D721Med (cell line): ENCODE results near the gene NOX3.
A peak's percentile ranks its signal among the peaks of the same experiment; 100 is the strongest.

Experiments
- DNase-seq: peaks from one replicate; pipeline ENCODE4 v3.0.0; 2011; ENCODE audit warnings: low spot score; ENCODE audit not compliant: insufficient read length
- FAIRE-seq: peaks from 2 replicates; lab custom pipeline; 2011; peaks lifted over from hg19 to GRCh38; lab: Jason Lieb, UNC
- CTCF ChIP-seq: IDR thresholded peaks from 2 replicates; pipeline ENCODE4 v1.5.1; 2012; ENCODE audit warnings: mild to moderate bottlenecking, control low read depth; ENCODE audit not compliant: insufficient read depth; ENCODE audit errors: missing control alignments

The NOX3 gene

GRCh38 chr6:155395339-155395738, 60.3 kb downstream of the NOX3 start:
- no peak for FAIRE-seq
- no peak for TF ChIP-seq CTCF
- DNase-seq, result no peak

DNA sequence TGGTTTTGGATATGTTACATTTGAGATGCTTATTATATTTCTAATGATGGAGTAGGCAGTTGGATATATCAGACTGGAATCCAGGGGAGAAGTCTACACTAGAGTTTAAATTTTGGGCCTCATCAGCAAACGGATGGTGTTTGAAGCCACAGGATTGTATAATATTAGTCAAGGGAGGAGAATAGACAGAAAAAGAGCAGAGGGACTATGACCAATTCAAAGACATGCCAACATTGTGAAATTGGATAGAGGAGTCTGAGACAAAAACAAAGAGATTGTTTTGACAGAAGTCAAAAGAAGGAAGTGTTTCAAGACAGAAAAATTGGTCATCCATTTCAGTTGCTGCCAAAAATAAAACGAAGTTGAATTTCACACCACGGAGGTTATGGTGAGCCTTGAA, 66.5 kb downstream of the NOX3 start:
- DNase-seq, result no peak
- FAIRE-seq, result no peak
- TF ChIP-seq CTCF, result no peak

DNA sequence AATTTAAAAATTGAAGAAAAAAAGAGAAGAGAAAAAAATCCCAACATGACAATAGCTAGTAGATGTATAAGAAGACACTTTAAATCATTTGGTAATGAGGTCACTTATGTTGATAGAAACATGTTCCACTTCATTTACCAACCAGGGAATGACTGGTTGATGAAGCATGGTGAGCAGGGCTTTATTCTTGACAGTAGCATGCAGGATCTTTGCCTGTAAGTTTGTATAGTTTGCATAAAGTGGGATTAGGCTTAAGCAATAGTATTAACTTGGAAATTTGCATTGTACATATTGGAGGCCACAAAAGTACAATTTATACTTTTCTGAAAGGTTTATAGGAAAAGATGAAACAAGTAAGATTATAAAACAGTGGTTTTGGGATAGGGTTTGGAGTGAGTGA, 67.0 kb downstream of the NOX3 start:
- FAIRE-seq, result no peak
- TF ChIP-seq CTCF, result no peak
- no peak for DNase-seq

DNA sequence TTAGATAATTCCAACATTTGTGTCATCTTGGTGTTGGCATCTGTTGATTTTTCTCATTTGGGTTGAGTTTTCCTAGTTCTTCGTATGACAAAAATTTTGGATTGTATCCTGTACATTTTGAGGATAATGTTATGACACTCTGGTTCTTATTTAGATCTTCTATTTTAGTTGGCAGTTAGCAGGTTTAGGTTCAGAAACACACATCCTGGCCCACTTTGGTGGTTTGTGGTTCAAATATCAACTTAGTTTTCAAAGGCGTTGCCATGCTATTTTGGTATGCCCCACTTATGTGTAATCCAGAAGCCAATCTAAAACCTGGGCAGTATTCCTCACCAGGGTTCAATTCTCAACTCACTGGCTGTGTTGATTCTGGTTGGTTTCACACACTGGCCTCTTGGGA, 68.2 kb downstream of the NOX3 start:
- DNase-seq, result no peak
- no peak for TF ChIP-seq CTCF
- peak; percentile 25 for FAIRE-seq

- FAIRE-seq (no peak), DNase-seq (no peak)
- no peak for TF ChIP-seq CTCF
Observed at GRCh38 chr6:155384321-155384952, 71.2 kb downstream of the NOX3 start.

DNA sequence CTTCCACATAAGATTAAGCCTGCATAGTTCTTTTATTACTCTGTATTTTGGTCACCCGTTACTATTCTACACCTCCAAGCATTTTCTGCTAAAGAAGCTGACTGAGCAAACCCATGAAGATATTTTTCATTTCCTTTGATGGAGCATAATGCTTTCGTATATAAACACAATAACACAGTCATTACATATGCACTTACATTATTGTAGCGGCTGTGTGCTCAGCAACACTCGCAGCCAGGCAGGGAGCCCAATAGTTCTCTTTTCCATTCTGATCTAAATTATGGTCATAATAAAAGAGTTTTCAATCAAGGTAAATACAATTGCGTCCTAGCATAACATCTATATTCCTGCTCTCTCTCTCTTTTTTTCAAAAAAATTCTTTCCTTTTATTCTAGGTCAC, 71.7 kb downstream of the NOX3 start:
- no peak for DNase-seq
- no peak for FAIRE-seq
- TF ChIP-seq CTCF, result no peak

DNA sequence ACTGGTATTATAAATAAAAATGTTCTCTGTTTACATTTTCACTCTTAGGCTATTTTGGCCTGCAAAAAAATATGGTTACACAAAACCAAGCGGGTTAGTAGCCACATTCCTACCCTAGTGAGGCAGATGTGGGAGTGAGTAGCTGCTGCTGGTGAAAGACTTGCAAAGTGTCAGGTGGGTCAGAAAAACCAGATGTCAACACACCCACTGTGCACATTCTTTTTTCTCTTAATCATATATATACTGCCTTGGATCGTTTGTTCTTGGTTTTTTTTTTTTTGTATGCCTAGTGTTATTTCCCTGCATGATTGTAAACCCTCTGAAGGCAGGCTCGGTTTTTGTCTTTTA, 73.3 kb downstream of the NOX3 start:
- DNase-seq (no peak), FAIRE-seq (no peak)
- TF ChIP-seq CTCF, result no peak
